H1 (cell line): Measurements from ENCODE around the gene C22orf23. TPM values are rescaled to one million over a fixed set of nuclear protein-coding genes. Genes with fewer than 3 reads are reported as not detected.

Experiments
- CTCF ChIA-PET: fragments of 300-600 bp; sonication (Branson Sonifier 250); formaldehyde crosslinking; loops from one replicate; lab custom pipeline; 2021; ENCODE audit not compliant: partially characterized antibody; lab: Charles Lee
- POLR2A ChIA-PET: fragments of 300-600 bp; sonication (Branson Sonifier 250); formaldehyde crosslinking; loops from one replicate; lab custom pipeline; 2021; ENCODE audit warnings: inconsistent platforms; ENCODE audit not compliant: partially characterized antibody; lab: Charles Lee
- DNase-seq, 2 experiments: peaks; one replicate each; pipeline versions ENCODE4 v3.0.0 to v3.0.0-alpha.2; 2010 to 2022; ENCODE audit warnings: low spot score in 2 of 2, low read depth in 1 of 2, mixed read lengths in 1 of 2
- FAIRE-seq: peaks from 2 replicates; lab custom pipeline; 2011; peaks lifted over from hg19 to GRCh38; lab: Jason Lieb, UNC
- H2AFZ ChIP-seq: 2 replicates; pipeline ENCODE4 v1.8.1; 2012; ENCODE audit warnings: low read length, inconsistent platforms
- H2AK5ac ChIP-seq: 2 replicates; pipeline ENCODE4 v1.6.1; 2013; ENCODE audit warnings: low read depth, low read length
- H2BK120ac ChIP-seq: replicated peaks from 2 replicates; pipeline ENCODE3; 2013; ENCODE audit warnings: low read depth, low read length, inconsistent platforms
- H2BK12ac ChIP-seq: 2 replicates; pipeline ENCODE4 v1.6.1; 2013; ENCODE audit warnings: low read depth, low read length
- H2BK15ac ChIP-seq: 2 replicates; pipeline ENCODE4 v1.6.1; 2013; ENCODE audit warnings: low read length
- H2BK20ac ChIP-seq: 2 replicates; pipeline ENCODE4 v1.6.1; 2013; ENCODE audit warnings: low read length
- H2BK5ac ChIP-seq: 2 replicates; pipeline ENCODE4 v1.6.1; 2013; ENCODE audit warnings: low read depth, low read length
- H3K14ac ChIP-seq: 2 replicates; pipeline ENCODE4 v1.6.1; 2013; ENCODE audit warnings: inconsistent platforms; ENCODE audit not compliant: insufficient read length
- H3K18ac ChIP-seq: 2 replicates; pipeline ENCODE4 v1.6.1; 2013; ENCODE audit warnings: low read length; ENCODE audit errors: extremely low read depth
- H3K23ac ChIP-seq: 2 replicates; pipeline ENCODE4 v1.6.1; 2013; ENCODE audit warnings: inconsistent platforms; ENCODE audit not compliant: insufficient read length
- H3K23me2 ChIP-seq: 2 replicates; pipeline ENCODE4 v1.6.1; 2013; ENCODE audit warnings: low read depth, low read length
- H3K27ac ChIP-seq: 2 replicates; pipeline ENCODE4 v1.6.1; 2011; ENCODE audit warnings: low read depth, low read length, inconsistent platforms
- H3K27me3 ChIP-seq, 4 experiments: replicated peaks in 1 of 4; 1 replicate in 1 of 4; 2 replicates in 3 of 4; pipeline versions ENCODE4 v1.6.1 to v1.8.1; 2011 to 2013; ENCODE audit warnings: low read length in 3 of 4, mild to moderate bottlenecking in 3 of 4, inconsistent platforms in 2 of 4, mixed read lengths in 2 of 4, moderate library complexity in 1 of 4; ENCODE audit not compliant: control insufficient read depth in 3 of 4, insufficient read depth in 3 of 4; ENCODE audit errors: extremely low read depth in 1 of 4
- H3K36me3 ChIP-seq, 4 experiments: 2 replicates each; pipeline versions ENCODE4 v1.6.1 to v1.8.1; 2011 to 2013; ENCODE audit warnings: mild to moderate bottlenecking in 4 of 4, low read length in 3 of 4, moderate library complexity in 2 of 4, control low read depth in 1 of 4, inconsistent platforms in 1 of 4; ENCODE audit not compliant: insufficient read depth in 4 of 4, control insufficient read depth in 2 of 4
- H3K4ac ChIP-seq: replicated peaks from 2 replicates; pipeline ENCODE3; 2013; ENCODE audit warnings: low read length, low read depth, mixed read lengths, inconsistent platforms; ENCODE audit not compliant: insufficient read length
- H3K4me1 ChIP-seq, 4 experiments: replicated peaks in 1 of 4; 1 replicate in 1 of 4; 2 replicates in 3 of 4; pipeline versions ENCODE4 v1.6.1 to v1.8.1; 2011 to 2013; ENCODE audit warnings: low read length in 3 of 4, inconsistent platforms in 2 of 4, mixed read lengths in 1 of 4; ENCODE audit not compliant: insufficient read depth in 4 of 4, control insufficient read depth in 3 of 4
- H3K4me2 ChIP-seq, 2 experiments: 2 replicates each; pipeline versions ENCODE4 v1.6.1 to v1.8.1; 2011 to 2013; ENCODE audit warnings: low read depth in 2 of 2, low read length in 2 of 2, control low read depth in 1 of 2, inconsistent platforms in 1 of 2, mild to moderate bottlenecking in 1 of 2; ENCODE audit not compliant: insufficient read depth in 1 of 2
- H3K4me3 ChIP-seq, 4 experiments: fragments of 200-600, 300-600 bp in 1 of 4; sonication (generic), shearing (Covaris generic), sonication (Bioruptor Twin) in 1 of 4; 2 replicates each; pipeline versions ENCODE4 v1.5.1 to v1.8.1; 2011 to 2016; ENCODE audit warnings: low read length in 4 of 4, low read depth in 3 of 4, control low read depth in 2 of 4, inconsistent platforms in 2 of 4, mild to moderate bottlenecking in 2 of 4, mixed read lengths in 1 of 4, moderate library complexity in 1 of 4; ENCODE audit not compliant: insufficient read depth in 2 of 4; ENCODE audit errors: extremely low read depth in 1 of 4
- H3K56ac ChIP-seq: replicated peaks from 2 replicates; pipeline ENCODE3; 2013; ENCODE audit warnings: low read depth, mild to moderate bottlenecking, mixed read lengths, low read length, inconsistent platforms; ENCODE audit not compliant: insufficient read length
- H3K79me1 ChIP-seq: 2 replicates; pipeline ENCODE4 v1.6.1; 2013; ENCODE audit warnings: low read depth, low read length, control low read depth
- H3K79me2 ChIP-seq, 2 experiments: 2 replicates each; pipeline versions ENCODE4 v1.6.1 to v1.8.1; 2012 to 2013; ENCODE audit warnings: low read length in 2 of 2, mild to moderate bottlenecking in 2 of 2, inconsistent platforms in 1 of 2; ENCODE audit not compliant: insufficient read depth in 2 of 2, control insufficient read depth in 1 of 2
- H3K9ac ChIP-seq, 4 experiments: replicated peaks in 1 of 4; 1 replicate in 1 of 4; 2 replicates in 3 of 4; pipeline versions ENCODE4 v1.6.1 to v1.8.1; 2011 to 2013; ENCODE audit warnings: low read depth in 3 of 4, low read length in 3 of 4, control low read depth in 2 of 4, mild to moderate bottlenecking in 2 of 4, moderate library complexity in 2 of 4, inconsistent platforms in 1 of 4; ENCODE audit errors: extremely low read depth in 1 of 4
- H3K9me3 ChIP-seq, 2 experiments: 2 replicates each; pipeline versions ENCODE4 v1.6.1 to v1.8.1; 2012 to 2013; ENCODE audit warnings: mild to moderate bottlenecking in 2 of 2, moderate library complexity in 2 of 2, control low read depth in 1 of 2, inconsistent platforms in 1 of 2, low read depth in 1 of 2, low read length in 1 of 2, mixed read lengths in 1 of 2; ENCODE audit not compliant: insufficient read depth in 2 of 2
- H4K20me1 ChIP-seq, 2 experiments: replicated peaks in 1 of 2; 2 replicates each; pipeline versions ENCODE3 to v1.8.1; 2011 to 2013; ENCODE audit warnings: inconsistent platforms in 2 of 2, low read length in 2 of 2, mild to moderate bottlenecking in 1 of 2; ENCODE audit not compliant: insufficient read depth in 2 of 2, control insufficient read depth in 1 of 2
- H4K5ac ChIP-seq: 2 replicates; pipeline ENCODE4 v1.6.1; 2013; ENCODE audit warnings: low read length, low read depth, mixed read lengths, inconsistent platforms; ENCODE audit not compliant: insufficient read length
- H4K8ac ChIP-seq: 2 replicates; pipeline ENCODE4 v1.8.0; 2013; ENCODE audit warnings: mild to moderate bottlenecking, moderate library complexity, low read length, inconsistent platforms; ENCODE audit not compliant: insufficient read depth; ENCODE audit errors: extremely low read depth
- H4K91ac ChIP-seq: replicated peaks from 2 replicates; pipeline ENCODE3; 2013; ENCODE audit warnings: low read length, mixed read lengths, inconsistent platforms; ENCODE audit not compliant: insufficient read length
- ASH2L ChIP-seq: fragments of 200-600, 300-600 bp; sonication (generic); IDR thresholded peaks from one replicate; pipeline ENCODE4 v1.7.1; 2017; ENCODE audit warnings: low read length
- WGBS, 2 experiments: shearing (Covaris generic) in 1 of 2; methylation state at CpG; one replicate each; pipeline versions ENCODE4 v1.1.6 to v1.1.7; 2013 to 2015; ENCODE audit warnings: low lambda C conversion rate in 2 of 2, mixed read lengths in 2 of 2, inconsistent platforms in 1 of 2, low coverage in 1 of 2, missing lambda C conversion rate in 1 of 2; ENCODE audit not compliant: insufficient replicate concordance in 2 of 2, insufficient coverage in 1 of 2, insufficient read length in 1 of 2; ENCODE audit errors: extremely low coverage in 1 of 2, missing lambda C conversion rate in 1 of 2; 5-methylcytosine and 5-hydroxymethylcytosine counted together
- polyA plus RNA-seq, 7 experiments: library from polyadenylated mRNA; depleted of rRNA in 3 of 7; stranded (reverse) in 5 of 7; unstranded in 2 of 7; fragments of >200 nt in 5 of 7; fragments of 200-250 nt in 2 of 7; gene quantifications; 1 replicate in 5 of 7; 2 replicates in 1 of 7; 4 replicates in 1 of 7; pipeline versions ENCODE4 v1.2.1 to v1.2.3, GENCODE V29; 2011 to 2013; ENCODE audit warnings: missing spikeins in 2 of 7, mixed read lengths in 2 of 7
- total RNA-seq: library from RNA; stranded (reverse); fragmentation: NEBNext Ultra II Directional; extraction: Animal tissue kit (Norgen Biotek cat#: 25700); gene quantifications from 2 replicates; pipeline ENCODE4 v1.2.1, GENCODE V29; 2021
- TF ChIP-seq, protein P1 (sequence below): IDR thresholded peaks from 2 replicates; pipeline ENCODE4 v1.6.1; 2011; ENCODE audit warnings: low read depth, mild to moderate bottlenecking, low read length; ENCODE audit not compliant: insufficient read depth

Gene C22orf23
- total and polyA plus RNA-seq, 2 of the 8 experiments (the other 6 are each of a cell fraction or from before 2014, with no cell fraction given): 0.50 to 0.54 TPM

DNA sequence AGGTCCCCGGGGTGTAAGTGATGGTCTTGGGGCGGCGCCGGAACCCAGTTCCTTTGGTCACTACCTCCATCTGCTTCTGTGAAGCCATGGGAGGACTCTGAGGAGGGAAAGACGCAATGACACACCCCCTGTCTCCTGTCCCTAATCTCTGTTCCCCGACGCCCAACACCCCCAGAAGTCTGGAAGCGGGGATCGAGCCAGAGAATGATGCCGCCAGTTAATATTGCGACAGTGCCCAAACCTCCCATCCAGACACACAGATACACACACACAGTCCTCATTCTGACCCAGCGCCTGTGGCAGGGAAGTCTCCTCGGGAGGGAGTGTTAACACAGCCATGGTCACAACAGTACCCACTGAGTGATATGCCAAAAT, 352 bp downstream of the C22orf23 start:
- WGBS, 2 experiments: 10% methylated on average over 13 of the region's 13 CpGs; no CpG with 5 or more reads in 1 of the 2 experiments
- DNase-seq (peak in 1 of 2 experiments; percentile 62), FAIRE-seq (no peak)
- Histone ChIP-seq H2BK12ac (no peak overlapping the region), H4K8ac (no peak overlapping the region), H3K9ac (peak overlapping the region in 1 of 4 experiments; percentile 30; a peak in 1 of 7 replicates), H2BK15ac (no peak overlapping the region), H3K4me1 (peaks cover 0 to 10% (median 4%) of the 10 kb centered on the region in 4 experiments; a peak in 4 of 7 replicates), H3K23me2 (peaks cover 6% of the 10 kb centered on the region), H3K4ac (no peak overlapping the region), H3K9me3 (no peaks in the 10 kb centered on the region), H3K27me3 (no peaks in the 10 kb centered on the region; a peak in 4 of 7 replicates), H3K23ac (no peak overlapping the region), H3K79me1 (peaks cover 4% of the 10 kb centered on the region; the same call in 1 of the 2 replicates), H3K56ac (no peak overlapping the region), H3K14ac (no peak overlapping the region), H3K4me3 (peak overlapping the region; percentile 85 to 98 (median 94)), H3K79me2 (peaks cover 0 to 16% of the 10 kb centered on the region in 2 experiments; a peak in 2 of 4 replicates), H3K4me2 (peak overlapping the region; percentile 84 to 94), H2BK20ac (no peak overlapping the region), H2BK5ac (peak overlapping the region; percentile 66; the same call in 1 of the 2 replicates), H2BK120ac (no peak overlapping the region), H4K20me1 (no peaks in the 10 kb centered on the region), H2AK5ac (no peak overlapping the region), H2AFZ (peak overlapping the region; percentile 79), H3K36me3 (peaks cover 10 to 16% (median 14%) of the 10 kb centered on the region in 4 experiments), H4K5ac (no peak overlapping the region), H3K27ac (no peak overlapping the region), H4K91ac (no peak overlapping the region), H3K18ac (no peak overlapping the region)
- CTCF ChIA-PET: interaction anchor here (0.7 to 7.9 kb wide), 13 partner anchors 12 to 728 kb away, joined by 3 to 48 read pairs (median 3); partner anchors contain the start of gene TOMM22
- peak; percentile 9 for TF ChIP-seq ASH2L
- TF ChIP-seq, protein P1, sequence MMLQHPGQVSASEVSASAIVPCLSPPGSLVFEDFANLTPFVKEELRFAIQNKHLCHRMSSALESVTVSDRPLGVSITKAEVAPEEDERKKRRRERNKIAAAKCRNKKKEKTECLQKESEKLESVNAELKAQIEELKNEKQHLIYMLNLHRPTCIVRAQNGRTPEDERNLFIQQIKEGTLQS: no peak
- POLR2A ChIA-PET: interaction anchor here (0.6 to 2.1 kb wide), 9 partner anchors 12 to 130 kb away, joined by 3 to 5 read pairs (median 3); partner anchors contain the start of gene GALR3
